OCI-LY1 (cell line): ENCODE data around the gene RALGPS1.

ENCODE experiments used
- EZH2 ChIP-seq: fragments of 200-600 bp; sonication (generic), shearing (Covaris generic); IDR thresholded peaks from 2 replicates; pipeline ENCODE4 v1.8.0; 2017; ENCODE audit warnings: borderline replicate concordance, mixed run types, mild to moderate bottlenecking, antibody characterized with exemption, low read length, moderate library complexity, mixed read lengths
- TF ChIP-seq, protein P1 (sequence below): fragments of 200-600 bp; sonication (generic), shearing (Covaris generic); IDR thresholded peaks from 2 replicates; pipeline ENCODE4 v1.5.1; 2017; ENCODE audit warnings: mild to moderate bottlenecking, antibody characterized with exemption, low read length, moderate library complexity, mixed read lengths

DNA sequence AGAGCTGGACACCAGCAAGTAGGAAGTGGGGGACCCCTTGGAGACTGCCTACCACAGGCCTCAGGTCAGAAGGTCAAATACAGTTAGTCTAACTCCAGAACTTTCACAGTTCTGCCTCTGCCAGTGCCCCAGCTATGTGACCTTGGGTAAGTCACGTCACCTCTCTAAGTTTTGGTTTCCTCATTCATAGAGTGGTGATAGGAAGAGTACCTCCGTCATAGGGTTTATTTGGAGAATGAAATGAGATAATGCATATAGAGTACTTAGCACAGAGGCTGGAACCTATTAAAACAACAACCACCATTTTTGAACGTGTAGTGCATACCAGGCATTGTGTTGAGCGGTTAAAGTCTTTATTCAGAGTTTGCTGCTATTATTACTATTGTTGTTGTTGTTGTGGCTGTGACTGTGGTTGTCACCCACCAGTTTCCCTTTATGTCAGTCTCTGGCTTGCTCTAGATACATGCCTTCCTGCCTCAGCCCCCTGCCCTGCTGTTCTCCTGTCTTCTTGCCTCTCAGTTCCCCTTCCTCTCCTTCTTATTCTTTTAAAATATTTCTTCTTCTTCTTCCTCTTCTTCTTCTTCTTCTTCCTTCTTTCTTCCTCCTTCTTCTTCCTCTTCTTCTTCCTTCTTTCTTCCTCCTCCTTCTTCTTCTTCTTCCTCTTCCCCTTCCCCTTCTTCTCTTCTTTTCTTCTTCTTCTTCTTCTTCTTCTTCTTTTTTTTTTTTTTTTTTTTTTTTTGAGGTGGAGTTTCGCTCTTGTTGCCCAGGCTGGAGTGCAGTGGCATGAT is 67.8 kb downstream of the RALGPS1 start:
- TF ChIP-seq, protein P1, sequence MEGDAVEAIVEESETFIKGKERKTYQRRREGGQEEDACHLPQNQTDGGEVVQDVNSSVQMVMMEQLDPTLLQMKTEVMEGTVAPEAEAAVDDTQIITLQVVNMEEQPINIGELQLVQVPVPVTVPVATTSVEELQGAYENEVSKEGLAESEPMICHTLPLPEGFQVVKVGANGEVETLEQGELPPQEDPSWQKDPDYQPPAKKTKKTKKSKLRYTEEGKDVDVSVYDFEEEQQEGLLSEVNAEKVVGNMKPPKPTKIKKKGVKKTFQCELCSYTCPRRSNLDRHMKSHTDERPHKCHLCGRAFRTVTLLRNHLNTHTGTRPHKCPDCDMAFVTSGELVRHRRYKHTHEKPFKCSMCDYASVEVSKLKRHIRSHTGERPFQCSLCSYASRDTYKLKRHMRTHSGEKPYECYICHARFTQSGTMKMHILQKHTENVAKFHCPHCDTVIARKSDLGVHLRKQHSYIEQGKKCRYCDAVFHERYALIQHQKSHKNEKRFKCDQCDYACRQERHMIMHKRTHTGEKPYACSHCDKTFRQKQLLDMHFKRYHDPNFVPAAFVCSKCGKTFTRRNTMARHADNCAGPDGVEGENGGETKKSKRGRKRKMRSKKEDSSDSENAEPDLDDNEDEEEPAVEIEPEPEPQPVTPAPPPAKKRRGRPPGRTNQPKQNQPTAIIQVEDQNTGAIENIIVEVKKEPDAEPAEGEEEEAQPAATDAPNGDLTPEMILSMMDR, result no peak
- no peak for TF ChIP-seq EZH2
